ENCODE results near the gene ACVR1B. TPM values are rescaled to one million over a fixed set of nuclear protein-coding genes. Genes with fewer than 3 reads are reported as not detected.

The ACVR1B gene
- total RNA-seq, 1 experiment from 2014 or later = 16.1 TPM

- ChIA-PET CTCF (interaction anchor here (0.6 to 0.7 kb wide), 4 partner anchors 13 to 1838 kb away, joined by 3 read pairs; no protein-coding TSS in a partner anchor), POLR2A (no interaction called here)
- Mint-ChIP-seq H3K36me3 (ENCODE audit: insufficient read depth, unreplicated experiment) (no peaks in the 10 kb centered on the region), H3K9me3 (ENCODE audit: unreplicated experiment) (no peaks in the 10 kb centered on the region), H3K4me1 (ENCODE audit: insufficient read depth, unreplicated experiment) (peaks cover 16% of the 10 kb centered on the region), H3K27ac (ENCODE audit: low read depth, unreplicated experiment) (no peak overlapping the region), H3K4me3 (ENCODE audit: unreplicated experiment) (no peak overlapping the region), H3K27me3 (ENCODE audit: insufficient read depth, unreplicated experiment) (no peaks in the 10 kb centered on the region)
- TF ChIP-seq, protein P1, sequence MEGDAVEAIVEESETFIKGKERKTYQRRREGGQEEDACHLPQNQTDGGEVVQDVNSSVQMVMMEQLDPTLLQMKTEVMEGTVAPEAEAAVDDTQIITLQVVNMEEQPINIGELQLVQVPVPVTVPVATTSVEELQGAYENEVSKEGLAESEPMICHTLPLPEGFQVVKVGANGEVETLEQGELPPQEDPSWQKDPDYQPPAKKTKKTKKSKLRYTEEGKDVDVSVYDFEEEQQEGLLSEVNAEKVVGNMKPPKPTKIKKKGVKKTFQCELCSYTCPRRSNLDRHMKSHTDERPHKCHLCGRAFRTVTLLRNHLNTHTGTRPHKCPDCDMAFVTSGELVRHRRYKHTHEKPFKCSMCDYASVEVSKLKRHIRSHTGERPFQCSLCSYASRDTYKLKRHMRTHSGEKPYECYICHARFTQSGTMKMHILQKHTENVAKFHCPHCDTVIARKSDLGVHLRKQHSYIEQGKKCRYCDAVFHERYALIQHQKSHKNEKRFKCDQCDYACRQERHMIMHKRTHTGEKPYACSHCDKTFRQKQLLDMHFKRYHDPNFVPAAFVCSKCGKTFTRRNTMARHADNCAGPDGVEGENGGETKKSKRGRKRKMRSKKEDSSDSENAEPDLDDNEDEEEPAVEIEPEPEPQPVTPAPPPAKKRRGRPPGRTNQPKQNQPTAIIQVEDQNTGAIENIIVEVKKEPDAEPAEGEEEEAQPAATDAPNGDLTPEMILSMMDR (IDR thresholded peaks at IDR 0.05; ENCODE audit: unreplicated experiment) = no peak
- no peak for DNase-seq (ENCODE audit: unreplicated experiment)
- intact Hi-C loops (cut with micrococcal nuclease) = no loop called here
- BruUV-seq (replicated peaks) = no TSS peak
These were observed 43.6 kb upstream of the ACVR1B start for GRCh38 chr12:51907856-51908425.

DNA sequence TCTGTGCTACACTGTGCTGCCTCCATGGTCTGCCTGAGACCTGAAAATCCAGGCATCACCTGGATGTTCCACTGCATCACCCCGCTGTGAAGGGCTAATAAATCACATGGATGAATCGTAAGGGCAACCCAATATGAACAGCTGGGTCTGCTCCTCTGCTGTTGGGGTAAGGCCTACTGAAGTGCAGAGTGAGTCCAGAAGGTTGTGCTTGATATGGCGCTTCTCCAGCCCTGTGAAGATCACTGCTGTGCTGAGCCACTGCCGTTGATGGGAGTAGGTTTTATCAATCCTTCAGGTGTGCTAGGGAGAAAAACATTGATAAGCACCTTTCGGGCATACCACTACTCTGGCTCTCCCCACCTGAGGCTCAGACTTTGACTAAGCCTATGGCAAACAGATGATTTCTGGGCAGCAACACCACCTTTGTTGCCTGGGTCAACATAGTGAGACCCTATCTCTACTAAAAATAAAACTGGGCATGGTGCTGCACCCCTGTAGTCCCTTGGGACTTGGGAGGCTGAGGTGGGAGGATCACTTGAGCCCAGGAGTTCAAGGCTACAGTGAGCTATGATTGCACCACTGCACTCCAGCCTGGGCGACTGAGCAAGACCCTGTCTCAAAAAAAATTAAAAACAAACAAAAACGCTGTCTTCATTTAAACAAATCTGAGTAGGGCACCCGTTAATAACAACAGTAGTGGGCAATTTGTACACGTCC lies 42.5 kb upstream of the ACVR1B start:
- Mint-ChIP-seq H3K36me3 (ENCODE audit: insufficient read depth, unreplicated experiment) (no peaks in the 10 kb centered on the region), H3K27me3 (ENCODE audit: insufficient read depth, unreplicated experiment) (no peaks in the 10 kb centered on the region), H3K4me3 (ENCODE audit: unreplicated experiment) (no peak overlapping the region), H3K27ac (ENCODE audit: low read depth, unreplicated experiment) (no peak overlapping the region), H3K4me1 (ENCODE audit: insufficient read depth, unreplicated experiment) (peaks cover 16% of the 10 kb centered on the region), H3K9me3 (ENCODE audit: unreplicated experiment) (no peaks in the 10 kb centered on the region)
- BruUV-seq (replicated peaks) = no TSS peak
- CTCF ChIA-PET = interaction anchor here (6.5 kb wide), 1 partner anchor 14 kb away, joined by 32 read pairs; no protein-coding TSS in a partner anchor
- POLR2A ChIA-PET = no interaction called here
- no peak for DNase-seq (ENCODE audit: unreplicated experiment)
- TF ChIP-seq, protein P1 (IDR thresholded peaks at IDR 0.05; ENCODE audit: unreplicated experiment) = no peak
- intact Hi-C loops (cut with micrococcal nuclease) = no loop called here

DNA sequence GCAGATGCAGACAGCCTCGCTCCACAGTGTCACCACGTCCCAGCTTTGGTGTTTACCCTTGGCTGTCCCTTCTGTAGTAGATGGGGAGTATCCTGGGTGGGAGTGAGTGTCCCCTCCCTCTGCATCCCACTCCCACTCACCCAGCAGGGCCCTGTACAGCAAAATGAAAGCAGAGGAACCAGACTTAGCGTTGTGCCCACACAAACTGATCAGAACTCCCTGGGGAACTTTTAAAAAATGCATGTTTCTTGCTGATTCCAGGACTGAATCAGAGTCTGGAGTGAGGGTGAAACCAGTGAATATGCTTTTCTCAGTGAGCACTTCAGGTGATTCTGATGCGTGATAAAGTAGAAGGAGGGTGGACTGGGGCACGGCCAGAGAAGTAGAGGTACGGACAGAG lies 41.3 kb upstream of the ACVR1B start:
- Mint-ChIP-seq H3K9me3 (ENCODE audit: unreplicated experiment) (no peaks in the 10 kb centered on the region), H3K4me3 (ENCODE audit: unreplicated experiment) (no peak overlapping the region), H3K4me1 (ENCODE audit: insufficient read depth, unreplicated experiment) (peaks cover 15% of the 10 kb centered on the region), H3K27ac (ENCODE audit: low read depth, unreplicated experiment) (no peak overlapping the region), H3K27me3 (ENCODE audit: insufficient read depth, unreplicated experiment) (no peaks in the 10 kb centered on the region), H3K36me3 (ENCODE audit: insufficient read depth, unreplicated experiment) (no peaks in the 10 kb centered on the region)
- DNase-seq (ENCODE audit: unreplicated experiment) = no peak
- TF ChIP-seq, protein P1 (IDR thresholded peaks at IDR 0.05; ENCODE audit: unreplicated experiment) = no peak
- intact Hi-C loops (cut with micrococcal nuclease) = no loop called here
- ChIA-PET CTCF (interaction anchor here (6.5 kb wide), 1 partner anchor 13 kb away, joined by 32 read pairs; no protein-coding TSS in a partner anchor), POLR2A (no interaction called here)
- no TSS peak for BruUV-seq (replicated peaks)

DNA sequence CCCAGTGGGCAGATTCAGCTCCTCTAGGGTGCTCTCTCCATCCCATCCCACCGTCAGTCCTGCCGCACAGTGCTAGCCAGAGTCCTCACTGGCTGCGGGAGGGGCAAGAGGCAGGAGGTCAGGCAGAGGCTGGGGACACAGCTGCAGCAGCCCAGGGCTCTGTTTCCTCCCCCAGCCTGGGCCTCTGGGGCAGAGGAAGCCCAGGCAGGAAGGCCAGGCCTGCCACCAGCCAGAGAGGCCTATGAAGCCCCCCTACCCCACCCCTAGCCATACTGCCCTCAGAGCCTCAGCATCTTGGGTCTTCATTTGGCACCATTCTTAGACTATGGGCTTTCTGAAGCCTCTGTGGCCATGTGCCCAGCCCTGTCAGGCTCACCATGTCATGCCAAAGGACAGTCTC lies 40.8 kb upstream of the ACVR1B start:
- peaks cover 10% of the 10 kb centered on the region for H3K4me1 Mint-ChIP-seq (ENCODE audit: insufficient read depth, unreplicated experiment)
- intact Hi-C loops (cut with micrococcal nuclease) = no loop called here
- CTCF ChIA-PET = interaction anchor here (6.5 kb wide), 1 partner anchor 13 kb away, joined by 32 read pairs; no protein-coding TSS in a partner anchor
- no peak for DNase-seq (ENCODE audit: unreplicated experiment)
- TF ChIP-seq, protein P1 (IDR thresholded peaks at IDR 0.05; ENCODE audit: unreplicated experiment) = no peak
- H3K27ac Mint-ChIP-seq (ENCODE audit: low read depth, unreplicated experiment) = no peak overlapping the region
- no TSS peak for BruUV-seq (replicated peaks)
- no peak overlapping the region for H3K4me3 Mint-ChIP-seq (ENCODE audit: unreplicated experiment)
- POLR2A ChIA-PET = no interaction called here
- H3K9me3 Mint-ChIP-seq (ENCODE audit: unreplicated experiment) = no peaks in the 10 kb centered on the region
- no peaks in the 10 kb centered on the region for H3K27me3 Mint-ChIP-seq (ENCODE audit: insufficient read depth, unreplicated experiment)
- no peaks in the 10 kb centered on the region for H3K36me3 Mint-ChIP-seq (ENCODE audit: insufficient read depth, unreplicated experiment)

Measured in MCF 10A (cell line).